HG03575 (cell line): ENCODE results near the gene GOLGA6D.
"Not testable (repeated sequence)": the region's sequence is repeated elsewhere in the genome, so short reads cannot be mapped to it uniquely, and the experiment has no call there.

Experiments
- ATAC-seq: cut with Tn5 transposase; IDR thresholded peaks from one replicate; pipeline ENCODE4 v1.9.1; 2021; ENCODE audit not compliant: unreplicated experiment, insufficient number of reproducible peaks, low FRiP score; ENCODE audit errors: extremely low read depth

Gene GOLGA6D, protein sequence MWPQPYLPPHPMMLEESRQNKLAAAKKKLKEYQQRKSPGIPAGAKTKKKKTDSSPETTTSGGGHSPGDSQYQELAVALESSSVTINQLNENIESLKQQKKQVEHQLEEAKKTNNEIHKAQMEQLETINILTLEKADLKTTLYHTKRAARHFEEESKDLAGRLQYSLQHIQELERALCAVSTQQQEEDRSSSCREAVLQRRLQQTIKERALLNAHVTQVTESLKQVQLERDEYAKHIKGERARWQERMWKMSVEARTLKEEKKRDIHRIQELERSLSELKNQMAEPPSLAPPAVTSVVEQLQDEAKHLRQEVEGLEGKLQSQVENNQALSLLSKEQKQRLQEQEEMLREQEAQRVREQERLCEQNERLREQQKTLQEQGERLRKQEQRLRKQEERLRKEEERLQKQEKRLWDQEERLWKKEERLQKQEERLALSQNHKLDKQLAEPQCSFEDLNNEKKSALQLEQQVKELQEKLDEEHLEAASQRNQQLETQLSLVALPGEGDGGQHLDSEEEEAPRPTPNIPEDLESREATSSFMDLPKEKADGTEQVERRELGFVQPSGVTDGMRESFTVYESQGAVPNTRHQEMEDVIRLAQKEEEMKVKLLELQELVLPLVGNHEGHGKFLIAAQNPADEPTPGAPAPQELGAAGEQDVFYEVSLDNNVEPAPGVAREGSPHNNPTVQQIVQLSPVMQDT

DNA sequence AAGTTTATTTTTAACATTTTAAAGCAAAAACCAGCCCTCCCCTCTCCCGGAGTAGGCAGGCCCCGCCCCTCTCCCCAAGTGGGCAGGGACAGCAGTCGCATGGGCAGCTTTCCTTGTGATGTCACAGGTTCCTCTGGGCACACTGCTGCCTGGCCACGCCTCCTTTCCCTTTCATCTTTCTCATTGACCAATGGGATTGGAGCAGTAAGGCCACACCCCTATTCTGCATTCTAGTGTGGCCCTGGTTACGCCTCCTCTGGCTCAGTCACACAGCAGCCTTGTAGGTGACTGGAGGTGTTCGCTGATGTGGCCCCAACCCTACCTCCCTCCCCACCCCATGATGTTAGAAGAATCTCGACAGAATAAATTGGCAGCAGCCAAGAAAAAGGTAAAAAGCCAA is at the start of gene GOLGA6D:
Gene GOLGA6D (plus strand): TSS at position 264 of the 400 bp plus-strand sequence. CDS start 41 bp downstream, at position 305.
- ATAC-seq, result not testable (repeated sequence)

DNA sequence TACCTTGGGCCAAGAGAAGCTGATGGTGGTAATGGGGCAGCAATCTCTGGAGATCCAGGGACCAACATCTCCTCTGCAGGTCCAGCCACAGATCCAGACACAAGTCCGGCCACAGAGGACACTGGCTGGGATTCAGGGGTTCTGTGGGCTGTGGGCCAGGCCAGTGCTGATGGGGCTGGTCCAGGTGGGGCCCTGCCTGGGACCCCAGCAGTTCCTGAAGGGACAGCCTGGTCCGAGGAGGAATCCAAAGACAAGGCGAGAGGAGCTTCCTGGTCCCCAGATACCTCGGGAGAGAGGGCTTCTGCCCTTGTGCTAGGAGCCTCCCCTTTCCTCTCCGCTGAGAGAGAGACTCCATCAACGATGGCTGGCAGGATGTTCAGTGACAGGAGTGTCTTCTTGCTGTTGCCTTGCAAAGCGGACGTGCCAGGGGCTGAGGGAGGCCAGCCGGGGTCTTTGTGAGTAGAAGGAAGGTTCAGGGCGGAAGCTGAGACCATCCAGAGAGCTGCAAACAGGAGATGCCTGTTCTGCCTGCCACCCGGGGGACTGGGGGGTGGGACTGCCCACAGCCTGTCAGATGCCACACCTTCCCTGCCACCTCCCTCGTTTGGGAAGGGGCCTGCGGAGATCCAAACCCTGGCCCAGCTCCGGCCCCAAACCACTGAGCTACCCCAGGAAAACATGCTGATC is 49.0 kb upstream of the GOLGA6D start:
- no peak for ATAC-seq

DNA sequence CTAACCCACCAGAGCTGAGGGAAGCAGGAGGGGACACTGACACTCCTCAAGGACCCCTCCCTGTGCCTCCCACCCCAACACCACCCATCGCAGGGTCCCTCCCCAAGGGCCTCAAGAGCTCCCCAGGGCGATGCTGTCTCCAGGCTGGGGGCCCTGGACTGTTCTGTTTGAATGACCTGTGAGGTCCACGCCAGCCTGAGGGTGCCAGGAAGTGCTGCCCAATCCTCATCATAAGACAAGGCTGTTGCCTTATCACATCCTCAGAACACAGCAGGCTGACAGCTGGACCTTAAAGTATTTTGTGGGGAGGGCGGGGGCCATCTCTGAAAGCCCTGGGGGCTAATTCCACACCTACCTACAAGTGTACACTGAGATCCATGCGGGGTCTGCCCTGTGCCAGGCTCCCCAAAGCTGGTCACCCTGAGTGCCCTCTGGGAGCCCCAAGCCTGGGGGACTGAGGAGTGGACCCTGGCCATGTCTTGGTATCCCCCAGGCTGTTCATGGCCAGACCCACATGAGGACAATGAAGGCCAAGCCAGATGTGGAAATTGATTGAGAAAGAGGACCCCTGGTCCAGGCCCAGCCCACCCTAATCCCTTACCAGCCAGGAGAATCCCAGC is 48.3 kb upstream of the GOLGA6D start:
- no peak for ATAC-seq

DNA sequence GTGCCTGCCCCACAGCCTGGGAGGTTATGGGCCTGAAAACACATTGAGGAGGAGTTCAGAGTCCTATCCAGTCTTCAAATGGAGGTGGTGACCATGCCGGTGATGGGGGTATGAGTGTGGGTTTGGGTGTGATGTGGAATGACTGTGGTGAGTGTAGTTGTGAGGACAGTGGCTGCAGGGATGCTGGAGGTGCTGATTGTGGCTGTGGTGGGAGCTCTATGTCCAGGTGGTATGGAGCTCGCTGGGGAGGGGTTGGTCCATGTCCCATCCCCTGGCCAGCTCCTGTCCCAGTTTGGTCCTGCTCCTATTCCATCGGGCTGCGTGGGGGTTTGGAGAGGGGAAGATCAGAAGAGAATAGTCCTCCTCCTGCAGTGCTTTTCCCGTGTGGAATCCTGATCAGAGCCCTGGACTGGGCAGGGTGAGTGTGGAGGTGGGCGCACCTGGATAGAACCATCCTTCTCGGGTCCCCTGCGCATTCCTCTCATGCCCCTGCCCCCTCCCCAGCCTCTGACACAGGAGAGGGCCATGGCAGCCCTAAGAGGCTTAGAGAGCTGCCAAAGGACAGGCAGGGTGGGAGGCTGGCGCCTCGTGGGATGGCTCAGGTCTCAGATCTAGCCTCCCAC is 47.5 kb upstream of the GOLGA6D start:
- no peak for ATAC-seq

DNA sequence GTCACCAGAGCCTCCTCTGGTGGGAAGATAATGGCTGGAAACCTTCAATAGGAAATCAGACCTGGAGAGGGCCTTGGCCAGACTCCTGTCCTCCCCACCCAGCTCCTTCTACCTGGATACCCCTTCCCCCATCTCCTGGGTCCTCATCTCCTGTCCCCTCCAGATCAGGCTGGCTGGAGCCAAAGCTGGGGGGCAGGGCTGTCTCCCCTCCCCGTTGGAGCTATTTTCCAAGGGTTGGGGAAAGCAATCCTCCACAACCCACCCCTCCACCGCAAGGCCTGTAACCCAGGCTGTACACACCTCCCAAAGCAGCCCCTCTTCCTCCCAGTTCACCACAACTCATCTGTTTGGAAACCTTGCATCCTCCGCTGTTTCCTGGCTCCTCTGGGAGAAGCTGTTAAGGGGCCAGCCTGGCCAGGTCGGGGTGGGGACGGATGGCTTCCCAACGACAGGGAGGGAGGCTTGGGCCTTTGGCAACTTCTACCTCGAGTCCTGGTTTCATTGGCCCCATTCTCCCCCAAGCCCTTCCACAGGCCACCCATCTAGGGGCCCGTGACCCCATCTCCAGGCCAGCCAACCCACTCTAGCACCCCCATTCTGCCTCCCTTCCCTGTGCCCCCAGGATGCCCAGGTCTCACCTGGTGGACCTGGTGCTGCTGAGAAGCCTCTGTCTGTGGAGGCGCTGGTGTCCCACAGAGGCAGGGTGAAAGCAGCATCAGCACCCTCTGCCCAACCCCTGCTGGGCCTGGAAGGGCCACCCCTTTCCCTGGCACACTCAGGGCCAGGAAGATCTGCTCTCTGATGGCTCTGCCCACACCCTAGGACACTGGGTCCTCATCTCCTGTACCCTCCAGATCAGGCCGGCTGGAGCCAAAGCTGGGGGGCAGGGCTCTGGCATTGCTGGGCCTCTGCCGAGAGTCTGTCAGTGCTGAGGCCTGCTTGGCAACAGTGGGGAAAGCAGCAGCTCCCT is 46.6 kb upstream of the GOLGA6D start:
- ATAC-seq, result no peak

DNA sequence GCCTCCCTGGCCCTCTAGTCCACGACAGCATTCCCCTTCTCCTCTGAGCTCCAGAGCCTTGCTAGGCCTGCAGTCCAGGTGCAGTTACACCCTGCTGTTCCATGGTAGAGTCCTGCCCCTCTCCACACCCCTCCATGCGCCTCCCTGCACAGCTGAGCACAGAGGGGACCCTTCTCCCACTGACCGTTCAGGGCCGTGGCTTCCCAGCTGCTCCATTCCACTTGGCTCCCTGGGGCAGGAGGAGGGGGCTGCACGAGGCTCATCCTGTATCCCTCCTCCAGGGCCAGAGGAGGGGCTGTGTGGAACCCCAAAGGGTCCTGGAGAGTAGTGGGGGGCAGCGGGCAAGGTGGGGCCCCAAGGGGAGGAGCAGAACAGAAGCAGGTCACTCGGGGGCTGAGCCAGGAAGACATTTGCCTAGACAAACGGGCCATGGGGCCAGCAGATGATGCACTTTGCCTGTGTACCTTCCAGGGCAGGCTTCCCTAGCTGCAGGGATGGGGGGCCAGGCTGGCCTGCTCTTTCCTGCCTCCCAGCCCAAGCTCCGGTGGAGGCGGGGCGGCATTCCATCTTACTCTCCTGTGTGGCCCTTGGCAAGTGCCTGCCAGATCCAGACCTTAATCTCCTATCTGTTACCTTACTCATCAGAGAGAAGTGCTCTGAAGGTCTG is 45.2 kb upstream of the GOLGA6D start:
- ATAC-seq, result no peak

DNA sequence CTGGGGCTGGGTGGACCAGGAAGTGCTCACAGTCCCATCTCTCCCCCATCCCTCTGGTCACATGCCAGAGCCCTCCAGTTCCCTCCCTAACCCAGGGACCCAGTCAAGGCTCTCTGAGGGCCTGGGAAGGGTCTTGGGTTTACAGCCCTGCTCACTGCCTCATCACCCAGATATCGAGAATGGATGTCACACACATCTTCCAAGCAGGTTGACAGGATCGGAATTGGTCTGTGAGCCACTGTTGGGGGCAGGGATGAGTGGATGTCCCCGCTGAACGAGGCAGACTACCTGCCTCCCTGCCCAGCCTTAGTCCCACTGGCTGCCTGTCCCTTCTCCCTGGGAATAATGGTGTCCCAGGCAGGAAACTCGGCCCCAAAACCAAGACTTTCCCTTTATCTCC is 44.5 kb upstream of the GOLGA6D start:
- no peak for ATAC-seq

DNA sequence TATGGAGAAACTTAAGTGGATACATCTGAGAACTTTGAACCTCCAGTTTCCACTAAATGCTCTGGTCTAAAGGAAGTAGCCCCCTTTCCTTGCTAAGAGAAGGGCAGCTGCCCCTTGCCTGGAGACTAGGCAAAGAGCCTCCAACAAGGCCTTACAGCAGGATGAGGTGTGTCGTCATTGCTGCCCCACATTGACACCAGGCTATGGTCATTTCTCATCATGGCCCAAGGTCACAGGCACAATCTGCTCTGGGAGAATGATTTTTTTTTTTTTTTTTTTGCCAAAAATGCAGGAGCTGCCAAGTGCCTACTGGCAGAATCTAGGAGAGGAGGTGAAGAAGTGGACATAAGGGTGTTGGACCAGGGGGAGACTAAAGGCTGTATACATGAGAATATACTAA is 36.9 kb upstream of the GOLGA6D start:
- ATAC-seq, result not testable (repeated sequence)

DNA sequence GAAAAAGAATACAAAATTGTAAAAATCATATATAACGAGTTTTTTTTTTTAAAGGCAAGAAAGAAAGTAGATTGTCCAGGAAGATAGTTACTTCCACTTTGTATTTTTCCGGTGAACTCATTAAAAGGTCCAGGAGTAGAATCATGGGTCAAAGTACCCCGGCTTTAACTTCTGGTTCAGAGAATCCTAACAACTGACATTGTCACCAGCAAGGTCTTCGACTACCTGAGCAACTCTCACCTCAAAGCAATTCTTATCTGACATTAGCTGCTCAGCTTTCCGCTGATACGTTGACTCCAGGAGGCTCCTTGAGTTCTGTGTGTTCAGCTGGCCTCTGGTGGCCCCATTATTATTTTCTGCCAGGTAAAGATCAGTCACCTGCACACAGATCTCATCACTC is 33.6 kb upstream of the GOLGA6D start:
- not testable (repeated sequence) for ATAC-seq

DNA sequence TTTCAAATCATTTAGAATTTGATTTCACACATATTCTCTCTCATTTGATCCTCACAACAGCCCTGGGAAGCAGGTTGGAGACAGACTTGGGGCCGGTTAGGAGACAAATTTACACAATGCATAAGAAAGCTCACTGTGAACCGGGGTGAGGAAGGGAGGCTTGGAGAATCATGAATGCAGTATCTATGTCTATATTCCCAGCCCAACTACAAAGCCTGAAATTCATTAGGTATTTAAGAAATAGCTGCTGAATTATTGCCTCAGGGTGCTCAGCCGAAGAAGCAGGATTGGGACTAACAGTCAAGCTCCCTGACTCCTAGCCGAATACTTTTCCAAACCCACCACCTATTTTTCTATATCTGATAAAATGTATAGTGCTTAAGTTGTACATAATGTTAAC is 32.9 kb upstream of the GOLGA6D start:
- no peak for ATAC-seq

DNA sequence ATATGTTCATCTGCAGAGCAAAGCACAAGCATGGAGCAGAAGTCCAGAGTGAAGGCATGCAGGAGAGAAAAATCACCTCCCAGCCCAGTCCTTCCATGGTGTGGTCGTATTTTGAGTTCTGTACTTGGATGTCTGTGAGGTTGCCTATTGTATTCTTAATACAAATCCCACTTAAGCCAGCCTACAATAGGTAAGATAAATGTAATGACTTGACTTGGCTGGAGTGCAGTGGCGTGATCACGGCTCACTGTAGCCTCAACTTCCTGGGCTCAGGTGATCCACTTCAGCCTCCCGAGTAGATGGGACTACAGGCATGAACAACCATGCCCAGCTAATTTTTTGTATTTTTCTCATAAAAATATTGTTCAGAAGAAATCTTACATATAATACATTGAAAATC is 31.3 kb upstream of the GOLGA6D start:
- ATAC-seq, result not testable (repeated sequence)

DNA sequence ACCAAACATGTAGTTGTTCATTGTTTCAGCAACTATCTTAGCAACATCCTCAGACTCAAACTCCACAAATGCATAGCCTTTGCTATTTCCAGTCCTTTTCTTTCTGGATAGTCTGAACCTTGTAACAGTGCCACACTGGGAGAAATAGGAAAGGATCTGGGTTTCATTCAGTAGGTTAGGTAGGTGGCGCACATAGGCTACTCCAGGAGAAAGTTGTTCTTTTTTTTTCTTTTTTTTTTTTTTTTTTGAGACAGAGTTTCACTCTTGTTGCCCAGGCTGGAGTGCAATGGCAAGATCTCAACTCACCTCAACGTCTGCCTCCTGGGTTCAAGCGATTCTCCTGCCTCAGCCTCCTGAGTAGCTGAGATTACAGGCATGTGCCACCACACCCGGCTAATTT is 30.4 kb upstream of the GOLGA6D start:
- not testable (repeated sequence) for ATAC-seq

DNA sequence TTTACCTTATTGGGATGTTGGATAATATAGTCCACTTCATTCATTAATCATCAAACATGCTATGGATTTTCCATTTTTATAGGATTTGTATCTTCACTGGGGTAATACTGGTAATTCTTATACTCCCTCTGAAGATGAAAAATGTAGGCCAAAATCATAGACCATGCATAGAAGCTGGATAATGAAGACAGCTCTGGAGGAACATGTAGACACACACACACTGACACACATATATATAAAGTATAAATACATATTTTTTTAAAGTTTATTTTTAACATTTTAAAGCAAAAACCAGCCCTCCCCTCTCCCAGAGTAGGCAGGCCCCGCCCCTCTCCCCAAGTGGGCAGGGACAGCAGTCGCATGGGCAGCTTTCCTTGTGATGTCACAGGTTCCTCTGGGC is 24.6 kb upstream of the GOLGA6D start, which contains the start of gene GOLGA6C:
Gene GOLGA6C (plus strand): TSS at position 301 of the 400 bp plus-strand sequence. CDS start 265 bp downstream, outside the sequence.
- not testable (repeated sequence) for ATAC-seq

DNA sequence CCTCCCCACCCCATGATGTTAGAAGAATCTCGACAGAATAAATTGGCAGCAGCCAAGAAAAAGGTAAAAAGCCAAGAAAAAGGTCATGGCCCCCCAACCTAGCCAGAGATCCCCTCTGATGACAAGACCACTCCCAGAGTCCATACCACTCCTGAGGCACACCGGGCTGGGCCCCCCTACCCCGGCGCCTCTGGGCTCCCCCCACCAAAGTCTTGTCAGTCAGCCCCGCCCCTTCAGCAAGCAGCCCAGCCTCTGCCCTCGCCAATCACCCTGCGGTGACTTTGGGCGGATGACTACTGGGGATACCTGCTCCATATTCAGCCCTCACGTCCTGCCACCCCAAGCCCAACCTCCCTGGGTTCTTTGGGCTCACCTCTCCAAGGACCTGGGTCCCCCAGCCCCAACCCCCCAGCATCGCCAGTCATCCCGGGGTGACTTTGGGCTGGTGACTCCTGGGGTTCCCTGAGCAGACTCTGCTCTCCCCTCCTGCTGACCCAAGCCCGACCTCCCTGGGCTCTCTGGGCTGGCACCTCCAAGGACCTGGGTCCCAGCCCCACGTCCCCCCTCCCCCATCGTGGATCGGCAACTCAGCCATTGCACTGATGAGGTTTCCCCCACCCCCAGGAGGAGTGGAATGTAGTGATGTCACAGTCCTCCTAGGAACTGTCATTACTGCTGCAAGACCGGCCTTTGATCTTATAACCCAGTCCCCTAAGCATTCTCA is 23.9 kb upstream of the GOLGA6D start:
- not testable (repeated sequence) for ATAC-seq

DNA sequence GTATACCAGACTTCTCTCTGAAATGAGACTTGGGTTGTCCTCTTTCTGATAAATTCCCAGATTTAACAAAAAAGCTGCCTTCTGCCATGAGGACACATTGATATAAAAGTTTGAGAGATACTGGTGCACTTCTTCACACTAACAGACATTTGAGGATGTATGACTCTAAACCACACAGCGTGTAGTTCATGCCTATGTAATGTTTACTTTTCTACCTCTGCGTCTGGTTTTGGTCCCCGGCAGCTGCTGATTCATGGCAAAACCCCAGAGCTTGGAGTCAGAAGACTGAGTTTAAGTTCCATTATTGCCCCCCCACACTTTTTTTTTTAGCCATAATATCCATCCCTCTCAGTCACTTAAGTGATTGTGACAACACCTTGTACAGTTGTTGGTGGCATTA is 22.8 kb upstream of the GOLGA6D start:
- not testable (repeated sequence) for ATAC-seq

DNA sequence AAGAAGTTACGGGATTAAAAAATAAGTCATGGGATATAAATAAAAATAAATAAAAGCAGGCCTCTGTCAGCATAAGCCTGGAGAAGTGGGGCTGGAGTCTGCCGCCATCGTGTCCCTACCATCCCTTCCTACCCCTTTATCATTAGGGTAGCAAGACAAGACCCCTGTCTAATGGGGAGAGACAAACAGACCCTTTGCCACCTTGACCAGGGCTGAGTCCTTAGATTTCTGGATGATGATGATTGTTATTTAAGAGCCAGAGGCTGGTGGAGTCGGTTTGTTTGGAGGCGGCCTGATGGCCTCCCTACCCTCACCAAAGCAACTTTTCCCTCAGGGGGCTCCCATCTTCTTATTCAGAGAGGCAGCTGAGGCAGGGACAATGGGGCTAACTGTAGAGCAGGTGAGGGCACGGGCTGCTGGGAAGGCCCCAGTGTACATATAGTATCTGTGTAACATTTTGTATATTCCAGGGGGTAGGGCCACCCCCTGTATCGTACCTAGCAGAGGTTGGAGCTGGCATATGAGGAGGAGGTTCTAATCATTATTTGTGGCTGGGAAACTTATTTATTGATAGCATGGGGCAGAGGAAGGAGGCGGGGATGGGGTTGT is 8.8 kb upstream of the GOLGA6D start:
- not testable (repeated sequence) for ATAC-seq
